ENCODE measurements around the gene ANKRD22. TPM values are rescaled to one million over a fixed set of nuclear protein-coding genes. Genes with fewer than 3 reads are reported as not detected.

Gene ANKRD22
- polyA plus RNA-seq, 1 of the 3 experiments (the other 2 are of a cell fraction) = 0.15 TPM

DNA sequence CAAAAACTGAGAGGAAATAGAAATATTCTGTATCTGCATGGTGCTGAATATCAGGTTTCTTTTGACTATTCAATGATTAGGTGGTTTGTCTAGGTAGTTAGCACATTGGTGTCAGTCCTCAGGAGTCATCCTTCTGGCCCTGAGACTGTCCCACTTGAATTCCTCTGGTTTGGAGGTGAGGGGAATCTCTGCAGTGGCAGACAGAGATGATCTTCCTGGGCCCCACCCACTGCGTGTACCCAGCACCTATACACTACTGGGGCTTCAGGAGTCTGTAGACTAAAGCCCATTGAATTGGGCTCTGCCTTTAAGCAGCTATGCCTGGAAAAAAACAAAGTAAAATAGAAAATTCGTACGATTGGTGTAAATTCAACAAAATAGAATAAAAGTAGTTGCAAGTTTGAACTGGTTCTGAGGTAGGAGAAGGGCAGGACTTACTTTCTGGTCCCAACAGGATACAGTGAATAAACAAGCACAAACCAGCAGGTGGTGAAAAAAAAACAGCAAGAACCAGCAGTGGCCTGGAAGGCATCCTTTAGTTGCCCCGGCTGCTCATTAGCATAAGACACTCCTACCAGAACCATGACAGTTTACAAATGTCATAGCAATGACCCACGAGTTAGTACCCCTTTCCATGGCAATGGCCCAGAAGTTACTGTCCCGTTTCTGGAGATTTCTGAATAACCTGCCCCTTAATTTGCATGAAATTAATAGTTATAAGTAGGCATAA, 47.4 kb downstream of the ANKRD22 start:
- Histone ChIP-seq H3K27ac (ENCODE audit: low read depth in 2 of 2, low read length in 1 of 2) (no peak overlapping the region), H3K4me2 (no peak overlapping the region), H3K9me2 (no peaks in the 10 kb centered on the region), H2AFZ (ENCODE audit: low read depth) (no peak overlapping the region), H3K9me3 (no peaks in the 10 kb centered on the region), H4K20me1 (ENCODE audit: insufficient read depth) (no peaks in the 10 kb centered on the region), H3K4me1 (ENCODE audit: control insufficient read depth in 1 of 2, insufficient read depth in 2 of 2, low read depth in 1 of 2, low read length in 1 of 2) (peaks cover 0 to 3% of the 10 kb centered on the region in 2 experiments; a peak in 2 of 4 replicates), H3K4me3 (ENCODE audit: low read depth in 2 of 2, low read length in 1 of 2) (no peak overlapping the region), H3K9ac (no peak overlapping the region), H3K79me2 (ENCODE audit: insufficient read depth) (no peaks in the 10 kb centered on the region), H3F3A (replicated peaks; ENCODE audit: insufficient read depth) (peaks cover 9% of the 10 kb centered on the region), H3K36me3 (replicated peaks in 1 of 2; ENCODE audit: control insufficient read depth in 1 of 2, insufficient read depth in 2 of 2, low read length in 1 of 2) (no peaks in the 10 kb centered on the region), H3K27me3 (ENCODE audit: insufficient read depth) (no peaks in the 10 kb centered on the region)
- CTCF ChIA-PET = interaction anchor here (0.8 to 1.1 kb wide), 2 partner anchors 76 to 239 kb away, joined by 3 read pairs; no protein-coding TSS in a partner anchor
- POLR2A ChIA-PET = no interaction called here
- 69% methylated on average over 6 of the region's 6 CpGs for WGBS (ENCODE audit: low lambda C conversion rate)
- TF ChIP-seq RCOR1 (IDR thresholded peaks at IDR 0.05; ENCODE audit: low read length) (no peak), TEAD4 (IDR thresholded peaks at IDR 0.05; ENCODE audit: borderline replicate concordance, insufficient read depth) (no peak), PBX3 (IDR thresholded peaks at IDR 0.05) (no peak), MAX (IDR thresholded peaks at IDR 0.05; ENCODE audit: low read depth) (no peak), EP300 (IDR thresholded peaks at IDR 0.05; ENCODE audit: borderline replicate concordance in 1 of 2, low read depth in 1 of 2, low read length in 1 of 2) (no peak), RAD21 (IDR thresholded peaks at IDR 0.05; ENCODE audit: low read length) (no peak), YY1 (IDR thresholded peaks at IDR 0.05; ENCODE audit: low read depth) (no peak), GATA2 (CRISPR knock-in tag; IDR thresholded peaks at IDR 0.05) (no peak), MXI1 (IDR thresholded peaks at IDR 0.05; ENCODE audit: low read depth, low read length) (no peak), JUND (IDR thresholded peaks at IDR 0.05) (no peak), POLR2AphosphoS5 (IDR thresholded peaks at IDR 0.05; ENCODE audit: low read depth, low read length) (no peak), CTCF (IDR thresholded peaks at IDR 0.05) (no peak), GABPA (IDR thresholded peaks at IDR 0.05; ENCODE audit: low read depth) (no peak), REST (IDR thresholded peaks at IDR 0.05; ENCODE audit: low read depth, low read length) (no peak), CHD2 (IDR thresholded peaks at IDR 0.05; ENCODE audit: low read length, partially characterized antibody) (no peak), USF1 (IDR thresholded peaks at IDR 0.05; ENCODE audit: borderline replicate concordance, low read depth) (no peak), FOSL2 (IDR thresholded peaks at IDR 0.05; ENCODE audit: borderline replicate concordance, low read depth) (no peak), SMC3 (IDR thresholded peaks at IDR 0.05; ENCODE audit: low read depth, low read length) (no peak)
- TF ChIP-seq, protein P1, sequence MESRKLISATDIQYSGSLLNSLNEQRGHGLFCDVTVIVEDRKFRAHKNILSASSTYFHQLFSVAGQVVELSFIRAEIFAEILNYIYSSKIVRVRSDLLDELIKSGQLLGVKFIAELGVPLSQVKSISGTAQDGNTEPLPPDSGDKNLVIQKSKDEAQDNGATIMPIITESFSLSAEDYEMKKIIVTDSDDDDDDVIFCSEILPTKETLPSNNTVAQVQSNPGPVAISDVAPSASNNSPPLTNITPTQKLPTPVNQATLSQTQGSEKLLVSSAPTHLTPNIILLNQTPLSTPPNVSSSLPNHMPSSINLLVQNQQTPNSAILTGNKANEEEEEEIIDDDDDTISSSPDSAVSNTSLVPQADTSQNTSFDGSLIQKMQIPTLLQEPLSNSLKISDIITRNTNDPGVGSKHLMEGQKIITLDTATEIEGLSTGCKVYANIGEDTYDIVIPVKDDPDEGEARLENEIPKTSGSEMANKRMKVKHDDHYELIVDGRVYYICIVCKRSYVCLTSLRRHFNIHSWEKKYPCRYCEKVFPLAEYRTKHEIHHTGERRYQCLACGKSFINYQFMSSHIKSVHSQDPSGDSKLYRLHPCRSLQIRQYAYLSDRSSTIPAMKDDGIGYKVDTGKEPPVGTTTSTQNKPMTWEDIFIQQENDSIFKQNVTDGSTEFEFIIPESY (IDR thresholded peaks at IDR 0.05; ENCODE audit: borderline replicate concordance, low read depth) = no peak
- TF ChIP-seq, protein P2, sequence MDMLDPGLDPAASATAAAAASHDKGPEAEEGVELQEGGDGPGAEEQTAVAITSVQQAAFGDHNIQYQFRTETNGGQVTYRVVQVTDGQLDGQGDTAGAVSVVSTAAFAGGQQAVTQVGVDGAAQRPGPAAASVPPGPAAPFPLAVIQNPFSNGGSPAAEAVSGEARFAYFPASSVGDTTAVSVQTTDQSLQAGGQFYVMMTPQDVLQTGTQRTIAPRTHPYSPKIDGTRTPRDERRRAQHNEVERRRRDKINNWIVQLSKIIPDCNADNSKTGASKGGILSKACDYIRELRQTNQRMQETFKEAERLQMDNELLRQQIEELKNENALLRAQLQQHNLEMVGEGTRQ (IDR thresholded peaks at IDR 0.05; ENCODE audit: borderline replicate concordance, low read depth, low read length) = no peak
- DNase-seq = no peak

Measured in SK-N-SH (cell line).